Amniotic epithelial cell (primary cell): ENCODE measurements around the gene PRM2.
A peak's percentile ranks its signal among the peaks of the same experiment; 100 is the strongest.
"Not testable (repeated sequence)": the region's sequence is repeated elsewhere in the genome, so short reads cannot be mapped to it uniquely, and the experiment has no call there.

ENCODE experiments used
- DNase-seq: peaks from one replicate; pipeline ENCODE4 v3.0.0-alpha.2; 2010; ENCODE audit warnings: low read depth

PRM2 gene

GRCh38 chr16:11307639-11308492, 31.6 kb upstream of the PRM2 start:
- no peak for DNase-seq

GRCh38 chr16:11306997-11307638, 30.8 kb upstream of the PRM2 start:
- peak; percentile 51 for DNase-seq

DNA sequence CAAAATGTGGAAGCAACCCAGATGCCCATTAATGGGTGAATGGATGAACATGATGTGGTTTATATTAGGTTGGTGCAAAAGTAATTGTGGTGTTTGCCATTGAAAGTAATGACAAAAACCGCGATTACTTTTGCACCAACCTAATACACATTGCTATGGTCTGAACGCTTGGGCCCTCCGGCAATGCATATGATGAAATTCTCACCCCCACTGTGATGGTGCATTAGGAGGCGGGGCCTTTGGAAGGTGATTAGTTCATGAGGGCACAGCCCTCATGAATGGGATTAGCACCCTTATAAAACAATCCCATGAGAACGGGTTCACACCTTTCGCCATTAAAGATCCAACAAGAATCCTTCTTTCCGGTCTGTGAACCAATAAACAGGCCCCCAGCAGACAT, 30.1 kb upstream of the PRM2 start:
- DNase-seq, result no peak

DNA sequence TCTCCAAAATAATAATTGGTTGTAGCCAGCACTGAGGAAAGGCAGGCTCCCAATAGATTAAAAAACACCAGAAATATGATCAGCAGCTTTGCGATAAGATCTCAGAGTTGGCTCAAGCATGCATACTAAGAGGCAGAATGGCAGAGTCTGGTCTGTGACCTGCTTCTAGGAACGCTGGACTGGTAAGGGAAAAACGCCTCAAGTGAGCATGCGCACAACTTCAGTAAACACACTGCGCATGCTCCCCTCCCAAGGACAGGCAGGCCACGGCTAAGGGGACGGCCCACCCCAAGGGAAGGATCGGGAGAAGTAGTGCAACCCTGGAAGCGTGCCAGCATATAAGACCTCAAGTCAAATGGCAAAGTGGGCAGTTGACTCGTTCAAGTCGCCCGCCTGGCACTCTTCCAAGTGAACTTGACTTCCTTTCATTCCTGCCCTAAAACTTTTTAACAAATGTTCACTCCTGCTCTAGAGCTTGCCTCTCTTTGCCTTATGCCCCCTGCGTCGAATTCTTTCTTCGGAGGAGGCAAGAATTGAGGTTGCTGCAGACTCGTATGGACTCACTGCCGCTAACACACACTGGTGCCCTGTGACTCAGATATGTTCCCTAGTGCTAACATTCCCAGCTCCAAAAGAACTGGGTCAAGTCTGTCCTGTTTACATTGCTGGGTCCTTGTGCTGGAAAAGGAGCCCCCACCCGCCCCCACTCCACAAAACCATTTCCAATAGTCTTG, 27.3 kb upstream of the PRM2 start:
- peak; percentile 63 for DNase-seq

DNA sequence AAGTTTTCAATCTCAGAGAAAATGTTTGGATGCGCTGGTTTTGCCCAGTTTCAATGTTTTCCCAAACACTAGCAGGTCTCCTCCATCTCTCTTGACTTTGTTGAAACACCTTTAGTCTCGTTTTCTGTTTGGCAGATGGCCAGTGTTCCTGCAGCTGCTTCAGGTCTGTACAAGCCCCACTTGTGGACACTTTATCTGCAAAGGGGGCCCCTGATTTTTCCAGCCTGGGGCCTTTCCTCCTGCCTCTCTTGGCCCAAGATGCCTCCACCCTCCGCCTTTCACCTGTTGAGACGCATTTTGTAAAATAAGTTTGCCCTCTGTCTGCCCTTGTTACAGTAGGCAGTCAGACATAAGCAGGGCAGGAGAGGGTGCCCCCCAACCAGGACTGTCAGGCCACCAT, 26.7 kb upstream of the PRM2 start:
- DNase-seq, result no peak

DNA sequence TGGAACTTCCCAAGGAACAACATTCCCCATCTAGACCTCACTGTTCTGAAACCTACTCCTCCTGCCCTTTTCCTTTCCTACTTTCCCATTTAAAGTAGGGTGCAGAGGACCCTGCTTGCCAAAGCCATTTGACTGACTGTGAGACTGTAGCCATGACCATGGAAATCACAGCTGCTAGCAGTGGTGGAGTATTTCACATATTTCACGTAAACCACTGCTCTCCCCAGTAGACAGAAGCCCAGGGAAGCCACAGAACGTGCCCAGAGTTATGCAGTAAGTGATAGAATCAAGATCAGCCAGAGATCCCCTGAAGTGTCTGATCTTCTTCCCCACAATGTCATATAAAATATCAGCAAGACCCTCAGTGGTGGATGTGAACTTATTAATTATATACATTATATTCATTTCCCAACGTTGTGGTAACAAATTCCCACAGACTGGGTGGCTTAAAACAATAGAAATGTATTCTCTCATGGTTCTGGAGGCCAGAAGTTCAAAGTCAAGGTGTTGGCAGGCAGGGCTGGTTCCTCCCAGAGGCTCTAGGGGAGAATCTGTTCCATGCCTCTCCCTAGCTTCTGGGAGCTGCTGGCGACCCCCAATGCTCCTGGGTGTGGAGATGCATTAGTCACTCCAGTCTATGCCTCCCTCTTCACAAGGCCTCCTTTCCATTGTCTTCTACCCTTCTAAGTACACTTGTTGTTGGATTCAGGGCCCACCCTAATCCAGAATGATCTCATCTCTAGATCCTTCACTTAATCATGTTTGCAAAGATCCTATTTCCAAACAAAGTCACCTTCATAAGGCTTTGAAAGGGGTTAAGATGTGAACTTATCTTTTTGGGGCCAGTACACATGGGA, 25.6 kb upstream of the PRM2 start:
- no peak for DNase-seq

GRCh38 chr16:11300560-11300892, 24.2 kb upstream of the PRM2 start:
- DNase-seq, result no peak

- no peak for DNase-seq
Measured at GRCh38 chr16:11299865-11300559, 23.7 kb upstream of the PRM2 start.

GRCh38 chr16:11298950-11299547, 22.8 kb upstream of the PRM2 start:
- not testable (repeated sequence) for DNase-seq

DNA sequence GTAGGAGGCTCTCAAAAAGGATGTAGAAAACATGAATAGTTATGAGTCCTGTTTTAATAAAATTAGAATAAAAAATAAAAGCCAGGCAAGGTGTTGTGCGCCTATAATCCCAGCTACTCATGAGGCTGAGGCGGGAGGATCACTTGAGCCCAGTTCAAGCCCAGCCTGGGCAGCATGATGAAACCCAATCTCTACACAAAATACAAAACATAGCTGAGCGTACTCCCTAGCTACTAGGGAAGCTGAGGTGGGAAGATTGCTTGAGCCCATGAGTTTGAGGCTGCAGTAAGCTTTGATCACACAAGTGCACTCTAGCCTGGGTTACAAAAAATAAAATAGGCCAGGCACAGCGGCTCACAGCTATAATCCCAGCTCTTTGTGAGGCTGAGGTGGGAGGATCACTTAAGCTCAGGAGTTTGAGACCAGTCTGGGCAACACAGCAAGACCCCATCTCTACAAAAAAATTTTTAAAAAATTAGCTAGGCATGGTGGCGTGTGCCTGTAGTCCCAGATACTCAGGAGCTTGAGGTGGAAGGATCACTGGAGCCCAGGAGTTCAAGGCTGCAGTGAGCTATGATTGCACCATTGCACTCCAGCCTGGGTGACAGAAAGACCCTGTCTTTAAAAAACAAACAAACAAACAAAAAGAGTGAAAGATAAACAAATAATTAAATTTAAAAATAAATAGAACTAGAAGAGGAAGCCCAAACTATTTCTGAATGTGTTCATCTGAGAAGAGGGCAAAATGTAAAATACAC, 22.0 kb upstream of the PRM2 start:
- no peak for DNase-seq

GRCh38 chr16:11297492-11298142, 21.3 kb upstream of the PRM2 start:
- DNase-seq, result peak; percentile 61

DNA sequence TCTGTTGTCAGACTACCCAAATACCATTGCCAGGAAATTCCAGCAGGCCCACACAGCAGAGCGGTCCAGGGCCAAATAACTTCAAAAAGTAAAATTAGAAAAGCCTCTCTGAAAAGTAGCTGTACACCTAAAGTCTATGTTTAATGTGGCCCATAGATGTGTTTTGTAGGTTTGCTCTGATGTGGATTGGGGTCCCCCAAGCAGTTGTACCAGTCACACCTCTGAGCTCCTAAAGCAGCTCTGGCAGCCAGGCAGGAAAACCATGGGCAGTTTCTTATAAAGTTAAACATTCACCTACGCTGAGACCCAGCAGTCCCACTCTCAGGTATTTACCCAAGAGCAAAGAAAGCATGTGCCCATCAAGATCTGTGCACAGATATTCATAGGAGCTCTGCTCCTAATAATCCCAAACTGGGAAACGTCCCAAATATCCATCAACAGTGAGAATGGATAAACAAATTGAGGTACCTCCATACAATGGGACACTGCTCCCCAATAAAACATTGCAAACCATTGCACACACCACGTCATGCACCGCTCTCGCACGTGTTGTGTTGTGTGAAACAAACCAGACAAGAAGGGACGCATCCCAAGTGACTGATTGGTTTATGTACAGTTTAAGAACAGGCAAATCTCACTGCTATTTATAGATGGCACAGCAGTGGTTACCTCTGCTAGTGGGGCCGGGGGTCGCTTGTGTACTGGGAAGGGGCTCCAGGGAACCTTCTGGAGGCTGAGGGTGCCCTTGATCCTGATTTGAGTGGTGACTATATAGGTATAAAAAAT, 20.6 kb upstream of the PRM2 start:
- DNase-seq, result peak; percentile 33

- DNase-seq, result no peak
Measured at GRCh38 chr16:11296351-11296705, 20.0 kb upstream of the PRM2 start.

- DNase-seq, result no peak
Measured at GRCh38 chr16:11295672-11296071, 19.4 kb upstream of the PRM2 start.

GRCh38 chr16:11292076-11292748, 15.9 kb upstream of the PRM2 start:
- DNase-seq, result no peak

DNA sequence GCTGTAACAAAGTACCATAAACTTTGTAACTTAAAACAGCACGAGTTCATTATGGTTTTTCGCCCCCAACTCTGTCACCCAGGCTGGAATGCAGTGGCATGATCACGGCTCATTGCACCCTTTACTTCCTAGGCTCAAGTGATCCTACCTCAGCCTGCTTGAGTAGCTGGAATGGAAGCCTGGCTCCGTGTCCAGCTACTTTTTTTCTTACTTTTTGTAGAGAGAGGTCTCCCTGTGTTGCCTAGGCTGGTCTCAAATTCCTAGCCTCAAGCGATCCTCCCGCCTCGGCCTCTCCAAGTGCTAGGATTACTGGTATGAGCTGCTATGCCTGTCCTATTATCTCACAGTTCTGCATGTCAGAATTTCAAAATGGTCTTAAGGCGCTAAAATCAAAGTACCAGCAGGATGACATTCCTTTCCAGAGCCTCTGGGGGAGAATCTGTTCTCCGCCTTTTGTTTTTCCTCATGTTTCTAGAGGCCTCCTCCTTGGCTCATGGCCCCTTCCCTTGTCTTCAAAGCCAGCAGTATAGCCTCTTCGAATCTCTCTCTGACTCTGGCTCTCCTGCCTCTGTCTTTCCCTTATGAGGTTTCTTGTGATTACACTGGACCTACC, 14.9 kb upstream of the PRM2 start:
- no peak for DNase-seq

DNA sequence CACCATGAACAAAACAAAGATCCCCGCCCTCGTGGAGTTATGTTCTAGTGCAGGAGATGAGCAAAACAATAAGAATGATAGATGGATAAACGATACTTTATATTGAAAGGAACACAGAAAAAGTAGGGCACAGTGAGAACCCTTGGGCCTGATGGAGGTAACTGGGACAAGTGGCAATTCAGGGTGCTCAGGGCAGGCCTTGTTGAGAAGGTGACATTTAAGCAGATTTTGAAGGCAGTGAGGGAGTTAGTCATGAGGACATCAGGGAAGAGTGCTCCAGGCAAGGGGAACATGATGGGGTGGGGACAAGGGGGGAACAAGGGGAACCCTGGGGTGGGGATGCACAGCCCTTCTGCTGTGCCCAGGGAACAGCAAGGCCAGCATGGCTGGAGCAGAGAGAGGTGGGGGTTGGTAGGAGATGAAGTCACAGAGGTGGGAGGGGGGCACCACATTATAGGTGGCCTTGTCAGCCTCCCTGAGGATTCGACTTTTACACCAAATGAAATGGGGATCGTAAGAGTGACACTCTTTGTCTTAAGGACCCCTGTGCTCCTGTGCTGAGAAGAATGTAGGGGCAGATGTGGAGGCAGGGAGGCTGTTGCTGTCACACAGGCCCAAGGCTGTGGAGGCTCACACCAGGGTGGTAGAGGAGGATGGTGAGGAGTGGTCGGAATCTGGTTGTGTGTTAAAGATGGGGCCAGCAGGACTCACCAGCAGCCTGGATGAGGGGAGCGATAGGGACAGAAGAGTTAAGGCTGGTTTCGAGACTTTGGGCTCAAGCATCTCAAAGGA, 14.0 kb upstream of the PRM2 start:
- no peak for DNase-seq
